ENCODE measurements around the gene KCNMB2.

KCNMB2 gene

GRCh38 chr3:178699364-178699763 lies 163.1 kb downstream of the KCNMB2 start:
- H3K36me3 ChIP-seq = no peaks in the 10 kb centered on the region
- no peaks in the 10 kb centered on the region for H3K9me3 ChIP-seq (ENCODE audit: severe bottlenecking)
- no peak for DNase-seq
- no peak for TF ChIP-seq CTCF (IDR thresholded peaks at IDR 0.05; ENCODE audit: low read depth, low read length)
- H3K27ac ChIP-seq = no peak overlapping the region
- H3K27me3 ChIP-seq (ENCODE audit: insufficient read depth, low read depth, severe bottlenecking) = no peaks in the 10 kb centered on the region
- H3K4me3 ChIP-seq (ENCODE audit: low read depth, low read length) = no peak overlapping the region

- Histone ChIP-seq H3K36me3 (no peaks in the 10 kb centered on the region), H3K27ac (no peak overlapping the region), H3K4me3 (ENCODE audit: low read depth, low read length) (no peak overlapping the region), H3K9me3 (ENCODE audit: severe bottlenecking) (no peaks in the 10 kb centered on the region), H3K27me3 (ENCODE audit: insufficient read depth, low read depth, severe bottlenecking) (no peaks in the 10 kb centered on the region)
- no peak for TF ChIP-seq CTCF (IDR thresholded peaks at IDR 0.05; ENCODE audit: low read depth, low read length)
- no peak for DNase-seq
Measured at GRCh38 chr3:178699810-178700209, 163.6 kb downstream of the KCNMB2 start.

DNA sequence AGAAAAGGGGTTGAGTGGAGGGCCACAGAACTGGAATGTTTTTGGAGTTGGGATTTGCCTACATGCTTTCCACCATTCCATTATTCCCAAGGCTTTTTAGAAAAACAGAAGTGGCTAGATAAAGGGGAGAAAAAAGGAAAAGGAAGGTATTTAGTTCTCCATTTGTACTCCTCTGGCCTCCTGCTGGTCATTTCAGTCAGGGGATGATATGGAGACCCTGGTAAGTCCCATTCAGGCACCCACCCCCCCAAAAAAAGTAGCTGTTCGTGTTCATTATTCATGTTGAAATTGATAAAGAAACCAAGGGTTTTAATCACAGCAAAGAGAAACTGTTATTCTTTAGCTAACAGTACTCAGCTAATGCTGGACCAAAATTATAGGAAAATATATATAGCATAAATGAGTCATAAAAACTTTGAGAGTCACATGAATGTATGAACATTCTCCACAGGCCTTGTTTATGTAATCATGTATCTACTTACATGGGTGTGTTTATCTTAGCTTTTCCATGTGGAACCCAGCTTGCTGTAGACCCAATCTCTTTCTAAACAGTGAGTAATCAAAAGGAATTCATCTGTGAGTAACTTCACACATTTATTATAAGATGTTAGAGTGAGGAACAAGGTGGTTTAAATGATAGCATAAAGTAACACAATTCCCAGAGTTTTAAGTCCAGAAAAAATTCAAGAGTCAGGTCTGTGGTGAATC lies 167.2 kb downstream of the KCNMB2 start:
- TF ChIP-seq CTCF (IDR thresholded peaks at IDR 0.05; ENCODE audit: low read depth, low read length) = no peak
- Histone ChIP-seq H3K27ac (no peak overlapping the region), H3K27me3 (ENCODE audit: insufficient read depth, low read depth, severe bottlenecking) (no peaks in the 10 kb centered on the region), H3K9me3 (ENCODE audit: severe bottlenecking) (no peaks in the 10 kb centered on the region), H3K4me3 (ENCODE audit: low read depth, low read length) (no peak overlapping the region), H3K36me3 (no peaks in the 10 kb centered on the region)
- DNase-seq = no peak

DNA sequence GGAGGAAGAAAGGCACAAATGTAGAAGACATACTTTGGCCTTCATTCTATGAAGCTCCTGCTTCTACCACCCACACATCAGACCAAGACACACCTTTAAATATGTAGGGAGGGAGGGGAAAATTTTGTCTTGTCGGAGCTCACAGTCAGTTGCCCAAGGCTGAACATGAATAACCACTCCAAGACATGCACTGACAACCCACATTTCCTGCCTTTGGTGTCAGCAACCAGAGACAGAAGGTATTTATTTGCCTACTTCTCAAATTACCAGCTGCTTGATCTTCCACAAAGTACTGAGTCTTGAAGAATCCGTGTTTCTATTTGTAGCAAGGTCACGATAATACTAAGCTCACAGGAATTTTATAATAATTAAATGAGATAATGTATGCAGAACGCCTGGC lies 169.7 kb downstream of the KCNMB2 start:
- no peak for TF ChIP-seq CTCF (IDR thresholded peaks at IDR 0.05; ENCODE audit: low read depth, low read length)
- no peak overlapping the region for H3K4me3 ChIP-seq (ENCODE audit: low read depth, low read length)
- H3K27ac ChIP-seq = no peak overlapping the region
- H3K36me3 ChIP-seq = no peaks in the 10 kb centered on the region
- no peaks in the 10 kb centered on the region for H3K27me3 ChIP-seq (ENCODE audit: insufficient read depth, low read depth, severe bottlenecking)
- no peak for DNase-seq
- no peaks in the 10 kb centered on the region for H3K9me3 ChIP-seq (ENCODE audit: severe bottlenecking)

DNA sequence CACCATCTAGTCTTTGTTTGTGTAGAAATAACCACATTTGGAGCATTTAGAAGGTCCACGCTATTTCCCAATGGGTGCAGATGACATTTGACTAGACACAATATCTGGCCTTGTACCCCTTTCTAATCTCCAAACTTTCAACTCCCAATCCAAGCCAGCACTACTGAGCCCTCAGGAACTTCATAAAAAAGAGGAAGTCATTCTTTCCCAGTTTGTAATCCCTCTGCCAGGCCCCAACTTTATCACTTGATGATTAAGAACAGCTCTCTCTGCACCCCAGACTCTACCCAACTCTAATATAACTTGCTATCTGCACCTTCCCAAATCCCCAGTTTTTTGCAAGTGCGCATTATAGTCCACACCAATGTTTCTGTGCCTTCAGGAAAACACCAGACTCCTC lies 170.2 kb downstream of the KCNMB2 start:
- Histone ChIP-seq H3K9me3 (ENCODE audit: severe bottlenecking) (no peaks in the 10 kb centered on the region), H3K4me3 (ENCODE audit: low read depth, low read length) (no peak overlapping the region), H3K36me3 (no peaks in the 10 kb centered on the region), H3K27me3 (ENCODE audit: insufficient read depth, low read depth, severe bottlenecking) (no peaks in the 10 kb centered on the region), H3K27ac (no peak overlapping the region)
- no peak for DNase-seq
- TF ChIP-seq CTCF (IDR thresholded peaks at IDR 0.05; ENCODE audit: low read depth, low read length) = no peak

Data from WERI-Rb-1 (cell line).